OCI-LY1 (cell line): Measurements from ENCODE around the gene GRK5.

ENCODE experiments used
- EZH2 ChIP-seq: fragments of 200-600 bp; sonication (generic), shearing (Covaris generic); IDR thresholded peaks from 2 replicates; pipeline ENCODE4 v1.8.0; 2017; ENCODE audit warnings: borderline replicate concordance, mixed run types, mild to moderate bottlenecking, antibody characterized with exemption, low read length, moderate library complexity, mixed read lengths
- TF ChIP-seq, protein P1 (sequence below): fragments of 200-600 bp; sonication (generic), shearing (Covaris generic); IDR thresholded peaks from 2 replicates; pipeline ENCODE4 v1.5.1; 2017; ENCODE audit warnings: mild to moderate bottlenecking, antibody characterized with exemption, low read length, moderate library complexity, mixed read lengths

DNA sequence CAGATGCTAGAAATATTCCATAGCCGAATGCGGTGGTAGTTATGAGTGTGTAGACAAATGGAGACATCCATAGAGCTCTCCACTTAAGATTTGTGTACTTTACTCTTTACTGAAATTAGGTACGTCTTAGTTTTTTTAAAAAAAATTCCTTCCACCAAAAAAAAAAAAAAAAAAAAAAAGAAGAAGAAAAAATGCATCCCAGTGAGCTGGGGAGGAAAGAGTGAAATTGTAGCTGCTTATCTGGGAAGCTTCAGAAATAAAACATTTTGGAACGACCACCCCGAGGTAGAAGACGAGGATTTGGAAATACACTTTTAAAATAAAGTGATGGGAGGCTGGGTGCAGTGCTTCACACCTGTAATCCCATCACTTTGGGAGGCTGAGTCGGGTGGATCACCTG is 281.3 kb downstream of the GRK5 start:
- TF ChIP-seq, protein P1, sequence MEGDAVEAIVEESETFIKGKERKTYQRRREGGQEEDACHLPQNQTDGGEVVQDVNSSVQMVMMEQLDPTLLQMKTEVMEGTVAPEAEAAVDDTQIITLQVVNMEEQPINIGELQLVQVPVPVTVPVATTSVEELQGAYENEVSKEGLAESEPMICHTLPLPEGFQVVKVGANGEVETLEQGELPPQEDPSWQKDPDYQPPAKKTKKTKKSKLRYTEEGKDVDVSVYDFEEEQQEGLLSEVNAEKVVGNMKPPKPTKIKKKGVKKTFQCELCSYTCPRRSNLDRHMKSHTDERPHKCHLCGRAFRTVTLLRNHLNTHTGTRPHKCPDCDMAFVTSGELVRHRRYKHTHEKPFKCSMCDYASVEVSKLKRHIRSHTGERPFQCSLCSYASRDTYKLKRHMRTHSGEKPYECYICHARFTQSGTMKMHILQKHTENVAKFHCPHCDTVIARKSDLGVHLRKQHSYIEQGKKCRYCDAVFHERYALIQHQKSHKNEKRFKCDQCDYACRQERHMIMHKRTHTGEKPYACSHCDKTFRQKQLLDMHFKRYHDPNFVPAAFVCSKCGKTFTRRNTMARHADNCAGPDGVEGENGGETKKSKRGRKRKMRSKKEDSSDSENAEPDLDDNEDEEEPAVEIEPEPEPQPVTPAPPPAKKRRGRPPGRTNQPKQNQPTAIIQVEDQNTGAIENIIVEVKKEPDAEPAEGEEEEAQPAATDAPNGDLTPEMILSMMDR, result no peak
- no peak for TF ChIP-seq EZH2
